HepG2 (cell line): Measurements from ENCODE around the gene RAB27B. TPM values are rescaled to one million over a fixed set of nuclear protein-coding genes. Genes with fewer than 3 reads are reported as not detected.

Source experiments
- ATAC-seq: fragments of 200-7000 bp; cut with Tn5 transposase; 3 replicates; pipeline ENCODE4 v1.9.1; 2020; ENCODE audit warnings: mild to moderate bottlenecking, moderate library complexity
- BruUV-seq: library from RNA; stranded (reverse); fragments of 400-500 nt; replicated peaks from 2 replicates; lab custom pipeline; 2021; lab: Mats Ljungman, UMichigan
- CTCF ChIA-PET: fragments of 300-600 bp; formaldehyde crosslinking; extraction: SDS; loops from one replicate; lab custom pipeline; 2021; ENCODE audit warnings: low total read pairs, inconsistent platforms, low intra/inter-chr PET ratio; lab: Yijun Ruan, JAX
- POLR2A ChIA-PET: fragments of 350-600 bp; sonication (Branson Sonifier 250); formaldehyde crosslinking; loops from one replicate; lab custom pipeline; 2020; ENCODE audit warnings: antibody characterized with exemption, inconsistent platforms; lab: Yijun Ruan, JAX
- DNase-seq: peaks from one replicate; pipeline ENCODE4 v3.0.0-alpha.2; 2015; ENCODE audit warnings: low spot score
- FAIRE-seq: peaks from 3 replicates; lab custom pipeline; 2011; peaks lifted over from hg19 to GRCh38; lab: Jason Lieb, UNC
- H2AFZ ChIP-seq: one replicate; pipeline ENCODE4 v1.6.1; 2011; ENCODE audit warnings: low read length, inconsistent platforms
- H3K27ac ChIP-seq: fragments of 300-600 bp; 3 replicates; pipeline ENCODE4 v1.8.0; 2011; ENCODE audit warnings: mixed run types, mild to moderate bottlenecking, mixed read lengths, low read length, inconsistent platforms; ENCODE audit not compliant: insufficient read depth; ENCODE audit errors: extremely low read length
- H3K27me3 ChIP-seq, 2 experiments: fragments of 200-600 bp in 1 of 2; 2 replicates in 1 of 2; 3 replicates in 1 of 2; pipeline versions ENCODE4 v1.6.0 to v1.8.0; 2011; ENCODE audit warnings: low read length in 2 of 2, mild to moderate bottlenecking in 2 of 2, moderate library complexity in 2 of 2, inconsistent platforms in 1 of 2; ENCODE audit not compliant: insufficient read depth in 2 of 2, control insufficient read depth in 1 of 2
- H3K36me3 ChIP-seq, 2 experiments: fragments of 200-600 bp in 1 of 2; replicated peaks in 1 of 2; 2 replicates in 1 of 2; 3 replicates in 1 of 2; pipeline versions ENCODE4 v1.5.1 to v1.8.0; 2011; ENCODE audit warnings: low read length in 2 of 2, inconsistent platforms in 1 of 2; ENCODE audit not compliant: insufficient read depth in 2 of 2, control insufficient read depth in 1 of 2
- H3K4me1 ChIP-seq: 2 replicates; pipeline ENCODE4 v1.5.1; 2012; ENCODE audit warnings: low read length, inconsistent platforms; ENCODE audit not compliant: insufficient read depth
- H3K4me2 ChIP-seq: 2 replicates; pipeline ENCODE4 v1.6.0; 2011; ENCODE audit warnings: low read depth, low read length, inconsistent platforms
- H3K4me3 ChIP-seq, 3 experiments: fragments of 200-600 bp in 1 of 3; sonication (generic), shearing (Covaris generic) in 1 of 3; replicated peaks in 1 of 3; 2 replicates each; pipeline ENCODE4 v1.5.1; 2011 to 2016; ENCODE audit warnings: low read length in 3 of 3, inconsistent platforms in 2 of 3, low read depth in 2 of 3, mild to moderate bottlenecking in 2 of 3, control low read depth in 1 of 3, mixed read lengths in 1 of 3; ENCODE audit not compliant: insufficient read depth in 1 of 3
- H3K79me2 ChIP-seq: one replicate; pipeline ENCODE4 v1.6.1; 2011; ENCODE audit warnings: low read length, inconsistent platforms; ENCODE audit not compliant: insufficient read depth
- H3K9ac ChIP-seq: 2 replicates; pipeline ENCODE4 v1.6.0; 2011; ENCODE audit warnings: mild to moderate bottlenecking, low read depth, low read length, inconsistent platforms; ENCODE audit not compliant: insufficient read depth
- H3K9me3 ChIP-seq: 2 replicates; pipeline ENCODE4 v1.5.1; 2012; ENCODE audit warnings: mild to moderate bottlenecking, low read length
- H4K20me1 ChIP-seq: 2 replicates; pipeline ENCODE4 v1.6.0; 2011; ENCODE audit warnings: inconsistent platforms, mild to moderate bottlenecking, low read length, moderate library complexity; ENCODE audit not compliant: insufficient read depth
- ADNP ChIP-seq: sonication (generic); formaldehyde crosslinking; IDR thresholded peaks from 2 replicates; pipeline ENCODE4 v1.4.0; 2020; ENCODE audit warnings: missing genetic modification reagents
- AGO1 ChIP-seq: fragments of 200-400 bp; formaldehyde crosslinking; IDR thresholded peaks from 2 replicates; pipeline ENCODE4 v1.6.1; 2017; ENCODE audit warnings: mild to moderate bottlenecking, low read depth, low read length, moderate library complexity; ENCODE audit not compliant: poor library complexity, severe bottlenecking
- CENPX ChIP-seq: sonication (generic); formaldehyde crosslinking; IDR thresholded peaks from 2 replicates; pipeline ENCODE4 v1.9.0; 2021; ENCODE audit warnings: mild to moderate bottlenecking, missing genetic modification reagents, moderate library complexity
- ETV6 ChIP-seq: sonication (generic); formaldehyde crosslinking; conservative IDR thresholded peaks from 2 replicates; pipeline ENCODE4 v1.4.0; 2020; ENCODE audit warnings: missing genetic modification reagents
- FIP1L1 ChIP-seq: fragments of 200-400 bp; formaldehyde crosslinking; IDR thresholded peaks from 2 replicates; pipeline ENCODE4 v1.6.1; 2018; ENCODE audit warnings: low read depth, mild to moderate bottlenecking, low read length, moderate library complexity, borderline replicate concordance; ENCODE audit not compliant: insufficient read depth
- KDM1A ChIP-seq: IDR thresholded peaks from 2 replicates; pipeline ENCODE4 v1.6.1; 2016; ENCODE audit warnings: missing compliant biosample characterization
- MIXL1 ChIP-seq: IDR thresholded peaks from 2 replicates; pipeline ENCODE4 v1.6.1; 2016
- NCOR1 ChIP-seq: fragments of 200-600 bp; sonication (generic); IDR thresholded peaks from 2 replicates; pipeline ENCODE4 v1.7.0; 2017; ENCODE audit warnings: antibody characterized with exemption, low read length, borderline replicate concordance
- NR2F1 ChIP-seq, 2 experiments: fragments of 450-650 bp in 1 of 2; formaldehyde crosslinking in 1 of 2; IDR thresholded peaks; 2 replicates each; pipeline versions ENCODE4 v1.5.0 to v1.6.1; 2016 to 2020; ENCODE audit warnings: mild to moderate bottlenecking in 1 of 2, missing compliant biosample characterization in 1 of 2, missing genetic modification reagents in 1 of 2, moderate library complexity in 1 of 2
- PBX3 ChIP-seq: sonication (generic); formaldehyde crosslinking; IDR thresholded peaks from 2 replicates; pipeline ENCODE4 v1.8.1; 2023; ENCODE audit warnings: missing genetic modification reagents, inconsistent platforms, borderline replicate concordance
- POLR2AphosphoS2 ChIP-seq: IDR thresholded peaks from 2 replicates; pipeline ENCODE4 v1.6.1; 2011; ENCODE audit warnings: low read depth, low read length, improper control_type of control experiment
- REPIN1 ChIP-seq: sonication (generic); formaldehyde crosslinking; IDR thresholded peaks from 2 replicates; pipeline ENCODE4 v1.8.0; 2022; ENCODE audit warnings: missing genetic modification reagents, low read depth, mild to moderate bottlenecking, borderline replicate concordance
- RFX3 ChIP-seq: IDR thresholded peaks from 2 replicates; pipeline ENCODE4 v1.6.1; 2016; ENCODE audit warnings: missing biosample characterization, missing genetic modification reagents
- ZFP37 ChIP-seq: sonication (generic); formaldehyde crosslinking; IDR thresholded peaks from 2 replicates; pipeline ENCODE4 v1.4.0; 2020; ENCODE audit warnings: missing genetic modification reagents, borderline replicate concordance
- ZFP62 ChIP-seq: sonication (generic); formaldehyde crosslinking; IDR thresholded peaks from 2 replicates; pipeline ENCODE4 v1.4.0; 2020; ENCODE audit warnings: missing genetic modification reagents
- ZNF460 ChIP-seq: sonication (generic); formaldehyde crosslinking; IDR thresholded peaks from 2 replicates; pipeline ENCODE4 v1.5.1; 2020; ENCODE audit warnings: missing genetic modification reagents, mild to moderate bottlenecking, borderline replicate concordance
- ZNF558 ChIP-seq: sonication (generic); formaldehyde crosslinking; IDR thresholded peaks from 2 replicates; pipeline ENCODE4 v1.9.0; 2022; ENCODE audit warnings: mild to moderate bottlenecking, missing genetic modification reagents, borderline replicate concordance
- ZNF605 ChIP-seq: sonication (generic); formaldehyde crosslinking; IDR thresholded peaks from 2 replicates; pipeline ENCODE4 v1.8.0; 2022; ENCODE audit warnings: mild to moderate bottlenecking, missing genetic modification reagents
- in situ Hi-C: cut with HindIII; loops from 2 replicates; pipeline ENCODE4 v1.10.0; 2017; ENCODE audit warnings: low pct_unique_long_range_greater_than_20kb; ENCODE audit not compliant: extremely low pct_ligation_motif_present
- intact Hi-C: fragments of 100-400 bp; cut with micrococcal nuclease; formaldehyde crosslinking; loops from one replicate; pipeline ENCODE4 v1.10.0; 2022; ENCODE audit not compliant: unreplicated experiment
- polyA plus RNA-seq, 8 experiments: library from polyadenylated mRNA; depleted of rRNA in 3 of 8; stranded (reverse) in 7 of 8; unstranded in 1 of 8; fragments of >200 nt; fragmentation: Illumina TruSeq in 4 of 8; extraction: Trizol in 4 of 8; gene quantifications; 2 replicates each; pipeline versions ENCODE4 v1.2.1 to v1.2.3, GENCODE V29; 2011 to 2016; ENCODE audit warnings: low read depth in 4 of 8, missing spikeins in 1 of 8, mixed read lengths in 1 of 8; ENCODE audit not compliant: insufficient read depth in 1 of 8
- total RNA-seq, 5 experiments: library from RNA; depleted of rRNA; stranded (reverse); fragments of >200 nt; fragmentation: Illumina TruSeq; extraction: Trizol; gene quantifications; 2 replicates each; pipeline ENCODE4 v1.2.3, GENCODE V29; 2016; ENCODE audit warnings: low read depth in 1 of 5

Gene RAB27B
- total and polyA plus RNA-seq, 2 of the 13 experiments (the other 11 are each of a cell fraction or from before 2014, with no cell fraction given): not detected

DNA sequence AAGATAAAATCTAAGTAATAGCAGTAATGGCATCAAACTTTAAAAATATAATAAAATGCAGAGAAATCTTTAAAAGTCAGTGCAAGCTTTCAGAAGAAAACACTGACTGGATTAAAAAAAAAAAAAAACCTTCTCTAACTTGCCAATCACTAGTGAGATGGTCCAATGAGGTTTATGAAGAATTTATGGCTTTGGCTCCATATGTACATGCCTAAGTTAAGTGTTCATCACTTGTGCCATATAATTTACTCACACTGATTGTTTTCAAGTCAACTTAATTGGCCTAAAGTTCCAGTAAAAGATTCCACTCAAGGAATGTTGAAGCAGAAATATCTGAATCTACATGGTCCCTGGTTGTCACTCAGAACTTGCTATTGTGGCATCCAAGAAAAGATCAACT lies 40.7 kb upstream of the RAB27B start:
- in situ Hi-C loops: no loop called here
- no peak overlapping the region for H3K4me3 ChIP-seq
- FAIRE-seq (no peak), ATAC-seq (no peak), DNase-seq (no peak)
- no peaks in the 10 kb centered on the region for H3K9me3 ChIP-seq
- H3K9ac ChIP-seq: no peak overlapping the region
- POLR2A ChIA-PET: no interaction called here
- no peak for TF ChIP-seq ETV6
- TF ChIP-seq REPIN1 (CRISPR knock-in tag): no peak
- TF ChIP-seq AGO1: no peak
- no peak for TF ChIP-seq ADNP (CRISPR knock-in tag)
- TF ChIP-seq ZNF460 (CRISPR knock-in tag): no peak
- TF ChIP-seq KDM1A (CRISPR knock-in tag): no peak
- no peak for TF ChIP-seq RFX3 (CRISPR knock-in tag)
- no peak for TF ChIP-seq NCOR1
- no peak for TF ChIP-seq ZFP37
- TF ChIP-seq ZNF605: no peak
- no peak for TF ChIP-seq FIP1L1
- no peak for TF ChIP-seq CENPX (CRISPR knock-in tag)
- no peak for TF ChIP-seq MIXL1 (CRISPR knock-in tag)
- no peak for TF ChIP-seq ZNF558 (CRISPR knock-in tag)
- TF ChIP-seq ZFP62: no peak
- no peak for TF ChIP-seq POLR2AphosphoS2
- TF ChIP-seq PBX3: no peak
- no peak for TF ChIP-seq NR2F1 (CRISPR knock-in tag; IDR thresholded peaks at IDR 0.05)
- peaks cover 0 to 1% of the 10 kb centered on the region in 2 experiments; a peak in 1 of 5 replicates for H3K27me3 ChIP-seq
- intact Hi-C loops: no loop called here
- H3K79me2 ChIP-seq: no peaks in the 10 kb centered on the region
- H3K27ac ChIP-seq: no peak overlapping the region
- no peak overlapping the region for H3K4me2 ChIP-seq
- no peaks in the 10 kb centered on the region for H4K20me1 ChIP-seq
- no peaks in the 10 kb centered on the region for H3K4me1 ChIP-seq
- H3K36me3 ChIP-seq: no peaks in the 10 kb centered on the region
- no peak overlapping the region for H2AFZ ChIP-seq
- no TSS peak for BruUV-seq
- CTCF ChIA-PET: no interaction called here
